ENCODE measurements around the gene SDCBP2. TPM values are rescaled to one million over a fixed set of nuclear protein-coding genes. Genes with fewer than 3 reads are reported as not detected.

Gene SDCBP2
- total RNA-seq, 1 donor from 2014 or later: 2.4 TPM

- Mint-ChIP-seq H3K27ac (ENCODE audit: unreplicated experiment) (no peak overlapping the region), H3K27me3 (ENCODE audit: low read depth) (no peaks in the 10 kb centered on the region), H3K36me3 (ENCODE audit: low read depth) (no peaks in the 10 kb centered on the region), H3K4me3 (no peak overlapping the region), H3K4me1 (peaks cover 5% of the 10 kb centered on the region), H3K9me3 (no peaks in the 10 kb centered on the region)
- no peak for DNase-seq (ENCODE audit: low read depth, low spot score)
- TF ChIP-seq, protein P1, sequence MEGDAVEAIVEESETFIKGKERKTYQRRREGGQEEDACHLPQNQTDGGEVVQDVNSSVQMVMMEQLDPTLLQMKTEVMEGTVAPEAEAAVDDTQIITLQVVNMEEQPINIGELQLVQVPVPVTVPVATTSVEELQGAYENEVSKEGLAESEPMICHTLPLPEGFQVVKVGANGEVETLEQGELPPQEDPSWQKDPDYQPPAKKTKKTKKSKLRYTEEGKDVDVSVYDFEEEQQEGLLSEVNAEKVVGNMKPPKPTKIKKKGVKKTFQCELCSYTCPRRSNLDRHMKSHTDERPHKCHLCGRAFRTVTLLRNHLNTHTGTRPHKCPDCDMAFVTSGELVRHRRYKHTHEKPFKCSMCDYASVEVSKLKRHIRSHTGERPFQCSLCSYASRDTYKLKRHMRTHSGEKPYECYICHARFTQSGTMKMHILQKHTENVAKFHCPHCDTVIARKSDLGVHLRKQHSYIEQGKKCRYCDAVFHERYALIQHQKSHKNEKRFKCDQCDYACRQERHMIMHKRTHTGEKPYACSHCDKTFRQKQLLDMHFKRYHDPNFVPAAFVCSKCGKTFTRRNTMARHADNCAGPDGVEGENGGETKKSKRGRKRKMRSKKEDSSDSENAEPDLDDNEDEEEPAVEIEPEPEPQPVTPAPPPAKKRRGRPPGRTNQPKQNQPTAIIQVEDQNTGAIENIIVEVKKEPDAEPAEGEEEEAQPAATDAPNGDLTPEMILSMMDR (conservative IDR thresholded peaks at IDR 0.05): no peak
Observed at GRCh38 chr20:1315804-1316203, 13.1 kb downstream of the SDCBP2 start.

- Mint-ChIP-seq H3K27ac (ENCODE audit: unreplicated experiment) (no peak overlapping the region), H3K4me1 (peaks cover 10% of the 10 kb centered on the region)
- TF ChIP-seq, protein P1 (conservative IDR thresholded peaks at IDR 0.05): peak; percentile 99
Observed at GRCh38 chr20:1313236-1313964, 15.5 kb downstream of the SDCBP2 start.

DNA sequence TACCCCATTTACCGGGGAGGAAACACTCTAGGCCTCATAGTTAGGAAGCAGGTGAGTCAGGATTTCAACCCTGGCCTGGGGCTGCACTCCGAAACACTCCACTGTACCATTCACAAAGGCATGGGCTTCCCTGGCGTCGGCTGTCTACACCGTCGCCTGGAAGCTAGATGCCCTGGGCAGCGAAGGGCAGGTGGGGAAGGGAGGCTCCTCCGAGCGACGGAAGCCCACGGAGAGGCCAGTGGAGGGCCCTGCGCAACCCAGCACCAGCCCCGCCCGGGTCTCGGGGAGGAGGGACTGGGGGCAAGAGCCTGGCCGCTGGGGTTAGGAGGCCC, 16.1 kb downstream of the SDCBP2 start:
- DNase-seq (ENCODE audit: low read depth, low spot score): no peak
- Mint-ChIP-seq H3K9me3 (no peaks in the 10 kb centered on the region), H3K36me3 (ENCODE audit: low read depth) (no peaks in the 10 kb centered on the region), H3K27ac (ENCODE audit: unreplicated experiment) (no peak overlapping the region), H3K4me1 (peaks cover 10% of the 10 kb centered on the region), H3K27me3 (ENCODE audit: low read depth) (no peaks in the 10 kb centered on the region), H3K4me3 (no peak overlapping the region)
- TF ChIP-seq, protein P1 (conservative IDR thresholded peaks at IDR 0.05): no peak

More at GRCh38 chr20:1313236-1313964, 15.5 kb downstream of the SDCBP2 start:
- peak; percentile 83 for DNase-seq (ENCODE audit: low read depth, low spot score)
- Mint-ChIP-seq H3K4me3 (no peak overlapping the region), H3K27me3 (ENCODE audit: low read depth) (no peaks in the 10 kb centered on the region), H3K9me3 (no peaks in the 10 kb centered on the region), H3K36me3 (ENCODE audit: low read depth) (no peaks in the 10 kb centered on the region)

- no peak overlapping the region for H3K4me3 Mint-ChIP-seq
Observed at GRCh38 chr20:1312308-1312707, 16.6 kb downstream of the SDCBP2 start.

DNA sequence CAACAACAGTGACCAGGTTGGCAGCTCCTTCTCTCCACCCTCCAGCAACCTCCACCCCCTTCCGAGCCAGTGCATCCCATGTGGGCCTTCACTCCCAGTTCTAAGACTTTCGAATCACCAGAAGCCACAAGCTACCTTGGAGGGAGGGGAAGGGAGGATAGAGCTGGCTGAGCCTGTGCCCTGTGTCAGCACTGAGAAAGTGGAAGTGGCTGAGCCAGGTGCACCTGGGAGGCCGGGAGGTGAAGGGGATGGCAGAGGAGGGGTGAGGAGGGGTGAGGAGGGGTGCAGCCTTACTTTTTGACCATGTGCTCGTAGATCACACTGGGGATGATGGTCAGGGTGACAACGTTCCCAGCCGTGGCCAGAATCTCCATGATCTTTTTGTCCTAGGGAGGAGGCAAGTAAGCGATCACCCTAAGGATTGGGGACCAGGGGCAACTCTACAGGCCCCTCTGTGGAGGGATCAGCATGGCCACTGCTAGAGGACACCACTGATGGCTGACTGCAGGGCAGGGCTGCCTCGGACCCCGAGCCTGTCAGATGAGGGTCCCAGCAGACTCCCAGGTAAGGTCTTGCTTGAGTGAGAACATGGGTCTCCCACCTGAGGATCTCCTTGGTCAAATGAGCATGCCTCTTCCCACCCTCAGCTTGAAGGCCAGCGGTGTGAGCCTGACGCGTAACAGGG, 18.3 kb downstream of the SDCBP2 start:
- H3K9me3 Mint-ChIP-seq: no peaks in the 10 kb centered on the region
- TF ChIP-seq, protein P1 (conservative IDR thresholded peaks at IDR 0.05): no peak

More at GRCh38 chr20:1312308-1312707, 16.6 kb downstream of the SDCBP2 start:
- Mint-ChIP-seq H3K27ac (ENCODE audit: unreplicated experiment) (peak overlapping the region; percentile 67), H3K9me3 (no peaks in the 10 kb centered on the region), H3K4me1 (peaks cover 10% of the 10 kb centered on the region), H3K27me3 (ENCODE audit: low read depth) (no peaks in the 10 kb centered on the region), H3K36me3 (ENCODE audit: low read depth) (no peaks in the 10 kb centered on the region)
- TF ChIP-seq, protein P1 (conservative IDR thresholded peaks at IDR 0.05): no peak
- no peak for DNase-seq (ENCODE audit: low read depth, low spot score)

More for the DNA sequence above, 18.3 kb downstream of the SDCBP2 start:
- Mint-ChIP-seq H3K36me3 (ENCODE audit: low read depth) (no peaks in the 10 kb centered on the region), H3K27ac (ENCODE audit: unreplicated experiment) (no peak overlapping the region), H3K4me3 (no peak overlapping the region), H3K4me1 (peaks cover 10% of the 10 kb centered on the region), H3K27me3 (ENCODE audit: low read depth) (no peaks in the 10 kb centered on the region)
- no peak for DNase-seq (ENCODE audit: low read depth, low spot score)
